ENCODE data around the gene CDK19.

CDK19 gene

DNA sequence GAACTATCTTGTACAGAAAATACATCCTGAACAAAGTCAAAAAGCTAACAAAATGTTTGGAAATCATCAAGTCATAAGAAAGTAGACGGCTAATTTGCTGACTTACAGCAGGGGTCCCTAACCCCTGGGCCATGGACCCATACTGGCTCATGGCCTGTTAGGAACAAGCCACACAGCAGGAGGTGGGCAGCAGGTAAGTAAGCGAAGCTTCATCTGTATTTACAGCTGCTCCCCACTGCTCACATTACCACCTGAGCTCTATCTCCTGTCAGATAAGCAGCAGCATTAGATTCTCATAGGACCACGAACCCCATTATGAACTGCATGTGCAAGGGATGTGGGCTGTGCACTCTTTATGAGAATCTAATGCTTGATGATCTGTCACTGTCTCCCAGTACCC is 115.5 kb downstream of the CDK19 start:
- peak overlapping the region; percentile 41; the same call in 1 of the 2 replicates for H3K27ac ChIP-seq
- TF ChIP-seq, protein P1, sequence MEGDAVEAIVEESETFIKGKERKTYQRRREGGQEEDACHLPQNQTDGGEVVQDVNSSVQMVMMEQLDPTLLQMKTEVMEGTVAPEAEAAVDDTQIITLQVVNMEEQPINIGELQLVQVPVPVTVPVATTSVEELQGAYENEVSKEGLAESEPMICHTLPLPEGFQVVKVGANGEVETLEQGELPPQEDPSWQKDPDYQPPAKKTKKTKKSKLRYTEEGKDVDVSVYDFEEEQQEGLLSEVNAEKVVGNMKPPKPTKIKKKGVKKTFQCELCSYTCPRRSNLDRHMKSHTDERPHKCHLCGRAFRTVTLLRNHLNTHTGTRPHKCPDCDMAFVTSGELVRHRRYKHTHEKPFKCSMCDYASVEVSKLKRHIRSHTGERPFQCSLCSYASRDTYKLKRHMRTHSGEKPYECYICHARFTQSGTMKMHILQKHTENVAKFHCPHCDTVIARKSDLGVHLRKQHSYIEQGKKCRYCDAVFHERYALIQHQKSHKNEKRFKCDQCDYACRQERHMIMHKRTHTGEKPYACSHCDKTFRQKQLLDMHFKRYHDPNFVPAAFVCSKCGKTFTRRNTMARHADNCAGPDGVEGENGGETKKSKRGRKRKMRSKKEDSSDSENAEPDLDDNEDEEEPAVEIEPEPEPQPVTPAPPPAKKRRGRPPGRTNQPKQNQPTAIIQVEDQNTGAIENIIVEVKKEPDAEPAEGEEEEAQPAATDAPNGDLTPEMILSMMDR (IDR thresholded peaks at IDR 0.05): no peak
- no peak for TF ChIP-seq ZFX (IDR thresholded peaks at IDR 0.05; ENCODE audit: borderline replicate concordance)

DNA sequence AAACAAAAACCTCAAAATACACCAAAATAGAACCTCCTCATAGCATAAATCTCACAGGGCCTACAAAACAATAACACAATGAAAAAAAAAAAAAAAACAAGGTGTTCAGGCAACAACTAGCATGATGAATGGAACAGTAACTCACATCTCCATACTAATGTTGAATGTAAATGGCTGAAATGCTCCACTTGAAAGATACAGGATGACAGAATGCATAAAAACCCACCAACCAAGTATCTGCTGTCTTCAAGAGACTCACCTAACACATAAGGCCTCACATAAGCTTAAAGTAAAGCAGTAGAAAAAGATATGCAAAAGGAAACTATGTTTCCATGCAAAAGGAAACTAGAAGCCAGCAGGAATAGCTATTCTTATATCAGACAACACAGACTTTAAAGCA is 121.3 kb downstream of the CDK19 start:
- TF ChIP-seq ZFX (IDR thresholded peaks at IDR 0.05; ENCODE audit: borderline replicate concordance): no peak
- TF ChIP-seq, protein P1 (IDR thresholded peaks at IDR 0.05): no peak

DNA sequence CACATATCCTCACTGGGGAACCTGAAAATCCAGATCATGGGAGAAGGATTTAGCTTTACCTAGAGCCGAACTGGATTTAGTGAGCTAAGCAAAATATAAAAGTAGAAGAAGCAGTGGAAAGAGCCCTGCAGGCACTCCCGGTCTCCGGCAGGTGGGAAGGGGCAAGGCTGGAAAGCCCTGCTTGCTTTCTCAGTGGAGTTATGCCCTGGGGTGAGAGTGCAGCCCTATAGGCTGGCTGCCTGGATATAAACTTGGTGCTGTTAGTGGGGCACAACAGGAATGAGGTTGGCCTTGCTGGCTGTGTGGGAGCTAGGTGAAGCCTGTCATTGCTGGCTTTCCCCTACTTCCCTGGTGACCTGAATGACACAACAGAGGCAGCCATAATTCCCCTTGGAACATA is 122.0 kb downstream of the CDK19 start:
- H3K27ac ChIP-seq: peak overlapping the region; percentile 42
- TF ChIP-seq ZFX (IDR thresholded peaks at IDR 0.05; ENCODE audit: borderline replicate concordance): no peak
- TF ChIP-seq, protein P1 (IDR thresholded peaks at IDR 0.05): no peak

More for the DNA sequence above, 121.3 kb downstream of the CDK19 start:
- peak overlapping the region; percentile 42; the same call in 1 of the 2 replicates for H3K27ac ChIP-seq

DNA sequence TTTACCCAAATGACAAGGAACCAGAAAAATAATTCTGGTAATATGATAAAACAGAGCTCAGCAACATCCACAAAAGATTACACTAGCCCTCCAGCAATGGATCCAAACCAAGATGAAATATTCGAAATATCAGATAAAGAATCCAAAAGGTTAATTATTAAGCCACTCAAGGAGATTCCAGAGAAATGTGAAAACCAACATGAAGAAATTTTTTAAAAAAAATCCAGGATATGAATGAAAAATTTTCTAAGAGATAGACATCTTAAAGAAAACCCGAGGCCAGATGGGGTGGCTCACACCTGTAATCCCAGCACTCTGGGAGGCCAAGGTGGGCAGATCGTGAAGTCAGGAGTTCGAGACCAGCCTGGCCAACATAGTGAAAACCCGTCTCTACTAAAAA is 124.4 kb downstream of the CDK19 start:
- H3K27ac ChIP-seq: peak overlapping the region; percentile 94
- TF ChIP-seq, protein P1 (IDR thresholded peaks at IDR 0.05): no peak
- TF ChIP-seq ZFX (IDR thresholded peaks at IDR 0.05; ENCODE audit: borderline replicate concordance): no peak

DNA sequence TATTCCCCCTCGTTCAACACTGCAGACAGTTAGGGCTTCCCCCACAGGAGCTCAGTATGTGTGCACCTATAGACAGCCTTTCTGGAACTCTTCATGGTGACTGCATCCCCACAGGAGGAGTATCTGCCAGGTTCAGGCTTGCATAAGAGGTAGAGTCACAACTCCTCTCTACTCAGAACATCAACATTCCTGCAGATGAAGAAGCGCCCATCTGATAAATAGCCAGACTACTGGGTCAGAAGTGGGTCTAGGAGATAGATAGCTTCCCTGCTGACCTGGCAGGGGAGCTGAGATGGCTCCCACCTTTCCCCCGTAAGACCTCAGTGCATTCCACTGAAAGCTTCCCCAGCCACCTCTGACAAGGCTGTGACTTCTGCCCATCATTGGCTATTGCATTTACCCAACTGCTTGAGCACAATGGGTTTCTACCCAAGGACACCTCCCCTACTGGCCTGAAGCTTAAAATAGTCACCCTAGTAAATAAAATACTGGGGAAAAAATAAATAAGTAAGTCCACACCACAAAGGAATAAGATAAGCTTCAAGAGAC is 125.1 kb downstream of the CDK19 start:
- H3K27ac ChIP-seq: peak overlapping the region; percentile 94
- no peak for TF ChIP-seq ZFX (IDR thresholded peaks at IDR 0.05; ENCODE audit: borderline replicate concordance)
- TF ChIP-seq, protein P1 (IDR thresholded peaks at IDR 0.05): no peak

DNA sequence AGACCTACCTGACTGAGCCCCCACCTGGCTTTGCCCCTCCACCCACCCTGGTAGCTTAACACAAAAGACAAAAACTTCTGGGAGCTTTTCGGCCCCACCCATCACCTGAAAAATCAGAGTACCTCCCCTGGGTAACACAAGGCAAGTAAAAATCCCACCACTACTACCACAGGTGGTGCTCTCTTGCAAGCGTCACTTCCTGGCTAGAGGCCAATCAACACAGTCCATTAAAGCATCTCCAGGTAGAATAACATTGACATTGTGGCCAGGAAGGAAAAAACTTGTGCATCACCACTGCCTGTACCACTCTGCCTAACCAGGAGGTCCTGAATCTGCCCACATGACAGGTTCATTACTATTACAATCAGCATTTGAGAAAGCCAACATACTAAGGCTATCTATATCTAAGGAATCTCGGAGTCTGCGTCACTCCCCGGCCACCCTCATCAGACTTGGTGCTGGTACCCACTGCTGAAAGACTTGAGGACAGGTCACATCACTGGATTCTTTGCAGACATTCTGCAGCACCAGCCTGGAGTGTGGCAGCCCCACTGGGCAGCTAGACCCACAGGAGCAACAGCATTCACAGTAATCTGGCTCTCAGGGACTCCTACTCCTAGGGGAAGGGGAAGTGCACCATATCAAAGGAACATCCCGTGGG is 125.9 kb downstream of the CDK19 start:
- TF ChIP-seq ZFX (IDR thresholded peaks at IDR 0.05; ENCODE audit: borderline replicate concordance): no peak
- TF ChIP-seq, protein P1 (IDR thresholded peaks at IDR 0.05): peak; percentile 30

DNA sequence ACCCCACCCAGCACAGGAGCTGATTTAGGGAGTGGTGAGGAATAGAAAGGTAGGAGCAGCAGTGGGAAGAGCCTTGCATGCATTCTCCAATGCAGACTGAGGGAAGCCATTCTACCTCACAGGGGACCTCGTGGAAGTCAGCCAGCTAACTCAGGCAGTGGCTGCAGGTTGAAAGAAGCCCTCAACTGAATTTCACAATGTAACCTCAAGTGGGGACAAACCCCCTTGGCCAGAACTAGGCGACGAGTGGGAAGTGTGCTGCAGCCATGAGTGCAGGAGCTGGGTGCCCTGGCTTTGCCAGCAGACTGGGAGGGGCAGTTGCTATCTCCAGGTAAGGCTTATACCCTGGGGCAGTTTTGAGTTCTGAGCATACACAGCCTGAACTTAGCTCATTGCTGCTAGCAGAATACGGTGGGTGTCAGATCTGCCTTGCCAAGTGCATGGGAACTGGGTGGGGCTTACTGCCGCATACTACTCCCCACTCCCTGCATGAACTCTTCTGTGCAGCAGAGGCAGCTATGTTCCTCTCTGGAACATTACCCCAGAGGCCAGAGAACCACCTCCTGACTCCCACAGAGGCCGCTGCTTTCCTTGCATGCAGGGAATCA is 126.5 kb downstream of the CDK19 start:
- peak overlapping the region; percentile 94 for H3K27ac ChIP-seq
- TF ChIP-seq ZFX (IDR thresholded peaks at IDR 0.05; ENCODE audit: borderline replicate concordance): no peak
- TF ChIP-seq, protein P1 (IDR thresholded peaks at IDR 0.05): no peak

More for the DNA sequence above, 125.9 kb downstream of the CDK19 start:
- H3K27ac ChIP-seq: peak overlapping the region; percentile 94

All from 22Rv1 (cell line).